Pancreas (tissue), 10 donors: ENCODE measurements around the gene ATP8A2. TPM values are rescaled to one million over a fixed set of nuclear protein-coding genes. Genes with fewer than 3 reads are reported as not detected.
"Not testable (repeated sequence)": the region's sequence is repeated elsewhere in the genome, so short reads cannot be mapped to it uniquely, and the experiment has no call there.

Experiments used
- ATAC-seq, 4 donors: fragments of 200-7000 bp; cut with Tn5 transposase; one replicate each; pipeline versions ENCODE4 v1.8.0 to v1.9.1; 2020; ENCODE audit warnings: mild to moderate bottlenecking in 4 of 4, moderate library complexity in 4 of 4
- DNase-seq, 6 donors: peaks; one replicate each; pipeline ENCODE4 v3.0.0-alpha.2; 2020
- FAIRE-seq: peaks from 2 replicates; lab custom pipeline; 2012; peaks lifted over from hg19 to GRCh38; lab: Jason Lieb, UNC
- H3K27ac ChIP-seq, 4 donors: fragments of 200-600 bp; sonication (generic); 1 replicate in 3 of 4; 2 replicates in 1 of 4; pipeline versions ENCODE4 v1.5.0 to v1.8.0; 2020
- H3K27me3 ChIP-seq, 4 donors: fragments of 200-600 bp; one replicate each; pipeline ENCODE4 v1.8.0; 2021
- H3K36me3 ChIP-seq, 3 donors: fragments of 200-600 bp; sonication (generic) in 1 of 3; one replicate each; pipeline versions ENCODE4 v1.5.0 to v1.8.0; 2020 to 2021
- H3K4me1 ChIP-seq, 3 donors: fragments of 200-600 bp; one replicate each; pipeline ENCODE4 v1.8.0; 2021
- H3K4me3 ChIP-seq, 4 donors: fragments of 200-600 bp; sonication (generic) in 2 of 4; one replicate each; pipeline versions ENCODE4 v1.5.0 to v1.8.0; 2020 to 2021
- H3K9me3 ChIP-seq, 4 donors: fragments of 200-600 bp; one replicate each; pipeline ENCODE4 v1.8.0; 2021
- WGBS, 2 donors: extraction: QIAGEN DNeasy Blood & Tissue Kit; methylation state at CpG; one replicate each; pipeline ENCODE4 v1.1.7; 2013; 5-methylcytosine and 5-hydroxymethylcytosine counted together
- intact Hi-C, 3 donors: fragments of 100-400 bp; cut with DNase I; formaldehyde crosslinking; loops; one replicate each; pipeline versions ENCODE4 v1.11.1 to v1.14.2; 2022
- polyA plus RNA-seq, 2 donors: library from polyadenylated mRNA; stranded (reverse); fragments of 200-250 nt; gene quantifications; one replicate each; pipeline ENCODE4 v1.2.3, GENCODE V29; 2013
- total RNA-seq, 6 donors: library from RNA; stranded (reverse); fragmentation: NEBNext Ultra II Directional in 4 of 6; extraction: Animal tissue kit (Norgen Biotek cat#: 25700) in 4 of 6; gene quantifications; one replicate each; pipeline versions ENCODE4 v1.2.1 to v1.2.4, GENCODE V29; 2021 to 2023
- TF ChIP-seq, protein P1 (sequence below), 4 donors: fragments of 200-600 bp; sonication (generic) in 3 of 4; IDR thresholded peaks; one replicate each; pipeline versions ENCODE4 v1.5.0 to v1.8.0; 2021; ENCODE audit warnings: antibody characterized with exemption in 4 of 4
- donor health status: healthy with polysubstance abuse.
- donor health status: DM: no; HTN: no; CAD: no; lungs with moderate emphysema.
- donor health status: DM: no; HTN: no; CAD: no.
- donor health status: control.
- donor health status: control.
- donor health status: Bipolar disorder and iron deficiency.
- donor health status: DM: yes; HTN: yes; CAD: no.
- donor health status: DM: no; HTN: no; CAD: no.
- donor health status: DM: no; HTN: no; CAD: no.
- donor health status: DM: yes; HTN: yes; CAD: no.

ATP8A2 gene
- total and polyA plus RNA-seq, 8 donors, result 0.04 to 0.28 (median 0.14) TPM

GRCh38 chr13:25529425-25529824 lies 157.7 kb downstream of the ATP8A2 start:
- DNase-seq (no peak), ATAC-seq (no peak), FAIRE-seq (no peak)
- H3K27me3 ChIP-seq, result no peaks in the 10 kb centered on the region
- no peak overlapping the region for H3K4me3 ChIP-seq
- no peaks in the 10 kb centered on the region for H3K36me3 ChIP-seq
- no peaks in the 10 kb centered on the region for H3K4me1 ChIP-seq
- H3K9me3 ChIP-seq, result no peaks in the 10 kb centered on the region
- WGBS, 2 donors, result 74 to 76% methylated on average over 3 of the region's 3 CpGs
- H3K27ac ChIP-seq, result no peak overlapping the region
- TF ChIP-seq, protein P1, sequence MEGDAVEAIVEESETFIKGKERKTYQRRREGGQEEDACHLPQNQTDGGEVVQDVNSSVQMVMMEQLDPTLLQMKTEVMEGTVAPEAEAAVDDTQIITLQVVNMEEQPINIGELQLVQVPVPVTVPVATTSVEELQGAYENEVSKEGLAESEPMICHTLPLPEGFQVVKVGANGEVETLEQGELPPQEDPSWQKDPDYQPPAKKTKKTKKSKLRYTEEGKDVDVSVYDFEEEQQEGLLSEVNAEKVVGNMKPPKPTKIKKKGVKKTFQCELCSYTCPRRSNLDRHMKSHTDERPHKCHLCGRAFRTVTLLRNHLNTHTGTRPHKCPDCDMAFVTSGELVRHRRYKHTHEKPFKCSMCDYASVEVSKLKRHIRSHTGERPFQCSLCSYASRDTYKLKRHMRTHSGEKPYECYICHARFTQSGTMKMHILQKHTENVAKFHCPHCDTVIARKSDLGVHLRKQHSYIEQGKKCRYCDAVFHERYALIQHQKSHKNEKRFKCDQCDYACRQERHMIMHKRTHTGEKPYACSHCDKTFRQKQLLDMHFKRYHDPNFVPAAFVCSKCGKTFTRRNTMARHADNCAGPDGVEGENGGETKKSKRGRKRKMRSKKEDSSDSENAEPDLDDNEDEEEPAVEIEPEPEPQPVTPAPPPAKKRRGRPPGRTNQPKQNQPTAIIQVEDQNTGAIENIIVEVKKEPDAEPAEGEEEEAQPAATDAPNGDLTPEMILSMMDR (IDR thresholded peaks at IDR 0.05), result no peak
- intact Hi-C loops, result no loop called here

- no peak for ATAC-seq
- FAIRE-seq, result no peak
- TF ChIP-seq, protein P1 (IDR thresholded peaks at IDR 0.05), result no peak
- Histone ChIP-seq H3K9me3 (no peaks in the 10 kb centered on the region), H3K4me3 (no peak overlapping the region), H3K27me3 (no peaks in the 10 kb centered on the region), H3K27ac (no peak overlapping the region), H3K36me3 (no peaks in the 10 kb centered on the region), H3K4me1 (no peaks in the 10 kb centered on the region)
- no peak for DNase-seq
- 39 to 54% methylated on average over 3 of the region's 3 CpGs for WGBS, 2 donors
- intact Hi-C loops, result no loop called here
Measured at GRCh38 chr13:25538276-25538675, 166.5 kb downstream of the ATP8A2 start.

DNA sequence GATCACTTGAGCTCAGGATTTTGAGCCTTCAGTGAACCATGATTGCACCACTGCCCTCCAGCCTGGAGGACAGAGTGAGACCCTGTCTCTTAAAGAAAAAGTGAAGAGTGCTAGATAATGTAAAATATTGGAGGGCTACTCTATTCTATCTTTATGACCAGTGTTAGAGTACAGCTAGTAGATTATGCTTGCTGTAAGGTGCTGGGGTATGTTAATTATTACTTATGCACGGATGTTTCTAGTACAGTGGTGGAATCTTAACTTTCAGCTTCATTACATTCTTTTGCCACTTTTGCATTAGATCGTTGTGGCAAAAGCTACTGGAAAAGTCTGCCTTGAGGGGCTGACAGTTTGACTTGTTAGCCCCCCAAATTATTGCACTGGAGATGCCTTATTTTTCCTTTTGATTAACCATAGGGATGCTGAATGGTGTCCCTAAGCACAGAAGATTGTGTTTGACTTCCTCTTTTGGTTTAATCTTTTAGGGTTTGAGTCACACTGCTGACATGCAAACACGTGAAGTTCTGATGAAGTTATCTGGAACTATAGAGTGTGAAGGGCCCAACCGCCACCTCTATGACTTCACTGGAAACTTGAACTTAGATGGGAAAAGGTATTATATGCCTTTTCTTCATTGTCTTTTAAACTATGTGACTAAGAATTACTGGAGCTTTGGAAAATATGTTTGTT lies 169.8 kb downstream of the ATP8A2 start:
- Histone ChIP-seq H3K36me3 (no peaks in the 10 kb centered on the region), H3K27ac (no peak overlapping the region), H3K4me3 (no peak overlapping the region), H3K27me3 (no peaks in the 10 kb centered on the region), H3K9me3 (no peaks in the 10 kb centered on the region), H3K4me1 (no peaks in the 10 kb centered on the region)
- intact Hi-C loops, result no loop called here
- 41 to 48% methylated on average over 4 of the region's 4 CpGs for WGBS, 2 donors
- FAIRE-seq (no peak), ATAC-seq (no peak), DNase-seq (no peak)
- TF ChIP-seq, protein P1 (IDR thresholded peaks at IDR 0.05), result no peak

DNA sequence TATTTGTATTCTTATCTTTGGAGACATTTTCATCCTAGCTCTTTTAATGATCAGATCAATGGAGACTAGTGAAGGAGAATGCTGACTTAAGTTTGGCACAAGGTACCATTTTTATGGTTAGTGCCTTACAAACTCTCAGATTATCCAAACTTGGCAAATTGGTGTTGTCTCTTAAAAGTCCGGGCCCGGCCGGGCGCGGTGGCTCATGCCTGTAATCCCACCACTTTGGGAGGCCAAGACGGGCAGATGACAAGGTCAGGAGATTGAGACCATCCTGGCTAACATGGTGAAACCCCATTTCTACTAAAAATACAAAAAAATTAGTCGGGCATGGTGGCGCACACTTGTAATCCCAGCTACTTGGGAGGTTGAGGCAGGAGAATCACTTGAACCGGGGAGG lies 177.2 kb downstream of the ATP8A2 start:
- intact Hi-C loops, ATAC-seq, H3K4me3 ChIP-seq, H3K9me3 ChIP-seq, DNase-seq, H3K27ac ChIP-seq, H3K4me1 ChIP-seq, H3K36me3 ChIP-seq, H3K27me3 ChIP-seq, FAIRE-seq: not testable (repeated sequence)
- 85 to 92% methylated on average over 9 of the region's 9 CpGs for WGBS, 2 donors

DNA sequence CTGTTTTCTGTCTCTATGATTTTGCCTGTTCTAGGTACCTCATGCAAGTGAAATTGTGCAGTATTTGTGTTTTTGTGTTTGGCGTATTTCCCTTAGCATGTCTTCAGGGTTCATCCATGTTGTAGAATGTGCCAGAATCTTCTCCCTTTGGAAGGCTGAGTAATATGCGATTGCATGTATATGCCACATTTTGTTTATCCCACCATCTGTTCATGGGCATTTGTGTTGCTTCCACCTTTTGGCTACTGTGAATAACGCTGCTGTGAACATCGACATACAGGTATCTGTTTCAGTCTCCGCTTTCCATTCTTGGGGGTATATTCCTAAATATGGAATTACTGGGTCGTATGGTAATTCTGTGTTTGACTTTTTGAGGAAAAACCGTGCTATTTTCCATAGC lies 190.0 kb downstream of the ATP8A2 start:
- Histone ChIP-seq H3K27ac (no peak overlapping the region), H3K27me3 (peaks cover 0 to 5% (median 0%) of the 10 kb centered on the region in 4 donors), H3K9me3 (no peaks in the 10 kb centered on the region), H3K36me3 (no peaks in the 10 kb centered on the region), H3K4me1 (no peaks in the 10 kb centered on the region), H3K4me3 (no peak overlapping the region)
- intact Hi-C loops, result no loop called here
- TF ChIP-seq, protein P1 (IDR thresholded peaks at IDR 0.05), result no peak
- WGBS, 2 donors, result 69 to 74% methylated on average over 7 of the region's 7 CpGs
- FAIRE-seq (no peak), ATAC-seq (no peak), DNase-seq (no peak)
